ENCODE results near the gene PLXDC1.
"Not testable (repeated sequence)": the region's sequence is repeated elsewhere in the genome, so short reads cannot be mapped to it uniquely, and the experiment has no call there.

Gene PLXDC1

GRCh38 chr17:39170558-39170957, 19.1 kb upstream of the PLXDC1 start:
- no peaks in the 10 kb centered on the region for H3K9me3 ChIP-seq (ENCODE audit: insufficient read depth, low read length)
- TF ChIP-seq ZNF274 (IDR thresholded peaks at IDR 0.05; ENCODE audit: low read depth, low read length) = no peak
- TF ChIP-seq SUZ12 (IDR thresholded peaks at IDR 0.05; ENCODE audit: extremely low read depth, insufficient read depth, insufficient read length) = no peak
- TF ChIP-seq YY1 (IDR thresholded peaks at IDR 0.05; ENCODE audit: insufficient read depth, insufficient read length) = no peak
- peaks cover 25% of the 10 kb centered on the region for H3K4me1 ChIP-seq (ENCODE audit: insufficient read depth, insufficient read length)
- H3K36me3 ChIP-seq (ENCODE audit: insufficient read depth, insufficient read length, low read length) = peaks cover 12% of the 10 kb centered on the region
- no peak overlapping the region for H3K9ac ChIP-seq (ENCODE audit: insufficient read length, low read depth)
- H3K27me3 ChIP-seq (ENCODE audit: insufficient read depth, insufficient read length) = no peaks in the 10 kb centered on the region
- H3K4me3 ChIP-seq (ENCODE audit: insufficient read length, low read depth) = no peak overlapping the region
- DNase-seq (ENCODE audit: low read depth, low spot score) = no peak

GRCh38 chr17:39170109-39170508, 18.7 kb upstream of the PLXDC1 start:
- no peaks in the 10 kb centered on the region for H3K9me3 ChIP-seq (ENCODE audit: insufficient read depth, low read length)
- peaks cover 8% of the 10 kb centered on the region for H3K36me3 ChIP-seq (ENCODE audit: insufficient read depth, insufficient read length, low read length)
- H3K4me1 ChIP-seq (ENCODE audit: insufficient read depth, insufficient read length) = peaks cover 27% of the 10 kb centered on the region
- TF ChIP-seq ZNF274 (IDR thresholded peaks at IDR 0.05; ENCODE audit: low read depth, low read length) (no peak), SUZ12 (IDR thresholded peaks at IDR 0.05; ENCODE audit: extremely low read depth, insufficient read depth, insufficient read length) (no peak), YY1 (IDR thresholded peaks at IDR 0.05; ENCODE audit: insufficient read depth, insufficient read length) (no peak)
- no peak overlapping the region for H3K9ac ChIP-seq (ENCODE audit: insufficient read length, low read depth)
- H3K4me3 ChIP-seq (ENCODE audit: insufficient read length, low read depth) = no peak overlapping the region
- H3K27me3 ChIP-seq (ENCODE audit: insufficient read depth, insufficient read length) = no peaks in the 10 kb centered on the region
- no peak for DNase-seq (ENCODE audit: low read depth, low spot score)

- H3K4me3 ChIP-seq (ENCODE audit: insufficient read length, low read depth) = no peak overlapping the region
- H3K9ac ChIP-seq (ENCODE audit: insufficient read length, low read depth) = no peak overlapping the region
- H3K4me1 ChIP-seq (ENCODE audit: insufficient read depth, insufficient read length) = peaks cover 29% of the 10 kb centered on the region
- no peaks in the 10 kb centered on the region for H3K27me3 ChIP-seq (ENCODE audit: insufficient read depth, insufficient read length)
- no peaks in the 10 kb centered on the region for H3K9me3 ChIP-seq (ENCODE audit: insufficient read depth, low read length)
- no peak for DNase-seq (ENCODE audit: low read depth, low spot score)
- peaks cover 2% of the 10 kb centered on the region for H3K36me3 ChIP-seq (ENCODE audit: insufficient read depth, insufficient read length, low read length)
- TF ChIP-seq YY1 (IDR thresholded peaks at IDR 0.05; ENCODE audit: insufficient read depth, insufficient read length) = no peak
- no peak for TF ChIP-seq SUZ12 (IDR thresholded peaks at IDR 0.05; ENCODE audit: extremely low read depth, insufficient read depth, insufficient read length)
- no peak for TF ChIP-seq ZNF274 (IDR thresholded peaks at IDR 0.05; ENCODE audit: low read depth, low read length)
These were observed 18.1 kb upstream of the PLXDC1 start for GRCh38 chr17:39169518-39169917.

- H3K9me3 ChIP-seq (ENCODE audit: insufficient read depth, low read length) = no peaks in the 10 kb centered on the region
- DNase-seq (ENCODE audit: low read depth, low spot score) = no peak
- peaks cover 29% of the 10 kb centered on the region for H3K4me1 ChIP-seq (ENCODE audit: insufficient read depth, insufficient read length)
- H3K36me3 ChIP-seq (ENCODE audit: insufficient read depth, insufficient read length, low read length) = no peaks in the 10 kb centered on the region
- no peak for TF ChIP-seq ZNF274 (IDR thresholded peaks at IDR 0.05; ENCODE audit: low read depth, low read length)
- TF ChIP-seq SUZ12 (IDR thresholded peaks at IDR 0.05; ENCODE audit: extremely low read depth, insufficient read depth, insufficient read length) = no peak
- TF ChIP-seq YY1 (IDR thresholded peaks at IDR 0.05; ENCODE audit: insufficient read depth, insufficient read length) = no peak
- no peaks in the 10 kb centered on the region for H3K27me3 ChIP-seq (ENCODE audit: insufficient read depth, insufficient read length)
- no peak overlapping the region for H3K4me3 ChIP-seq (ENCODE audit: insufficient read length, low read depth)
- no peak overlapping the region for H3K9ac ChIP-seq (ENCODE audit: insufficient read length, low read depth)
These were observed 17.7 kb upstream of the PLXDC1 start for GRCh38 chr17:39169101-39169500.

- not testable (repeated sequence) for DNase-seq (ENCODE audit: low read depth, low spot score); H3K9ac ChIP-seq (ENCODE audit: insufficient read length, low read depth); H3K4me3 ChIP-seq (ENCODE audit: insufficient read length, low read depth); H3K36me3 ChIP-seq (ENCODE audit: insufficient read depth, insufficient read length, low read length); H3K9me3 ChIP-seq (ENCODE audit: insufficient read depth, low read length); H3K27me3 ChIP-seq (ENCODE audit: insufficient read depth, insufficient read length)
- H3K4me1 ChIP-seq (ENCODE audit: insufficient read depth, insufficient read length) = peaks cover 27% of the 10 kb centered on the region
These were observed 17.1 kb upstream of the PLXDC1 start for GRCh38 chr17:39168503-39168902.

GRCh38 chr17:39167476-39167875, 16.0 kb upstream of the PLXDC1 start:
- Histone ChIP-seq H3K4me1 (ENCODE audit: insufficient read depth, insufficient read length) (peaks cover 22% of the 10 kb centered on the region), H3K4me3 (ENCODE audit: insufficient read length, low read depth) (no peak overlapping the region), H3K9me3 (ENCODE audit: insufficient read depth, low read length) (no peaks in the 10 kb centered on the region), H3K36me3 (ENCODE audit: insufficient read depth, insufficient read length, low read length) (no peaks in the 10 kb centered on the region), H3K27me3 (ENCODE audit: insufficient read depth, insufficient read length) (no peaks in the 10 kb centered on the region), H3K9ac (ENCODE audit: insufficient read length, low read depth) (peak overlapping the region; percentile 0)
- TF ChIP-seq YY1 (IDR thresholded peaks at IDR 0.05; ENCODE audit: insufficient read depth, insufficient read length) = no peak
- TF ChIP-seq SUZ12 (IDR thresholded peaks at IDR 0.05; ENCODE audit: extremely low read depth, insufficient read depth, insufficient read length) = no peak
- no peak for DNase-seq (ENCODE audit: low read depth, low spot score)

GRCh38 chr17:39166437-39167335, 15.2 kb upstream of the PLXDC1 start:
- no peak overlapping the region for H3K9ac ChIP-seq (ENCODE audit: insufficient read length, low read depth)
- H3K36me3 ChIP-seq (ENCODE audit: insufficient read depth, insufficient read length, low read length) = no peaks in the 10 kb centered on the region
- peaks cover 22% of the 10 kb centered on the region for H3K4me1 ChIP-seq (ENCODE audit: insufficient read depth, insufficient read length)
- TF ChIP-seq YY1 (IDR thresholded peaks at IDR 0.05; ENCODE audit: insufficient read depth, insufficient read length) (no peak), ZNF274 (IDR thresholded peaks at IDR 0.05; ENCODE audit: low read depth, low read length) (no peak), SUZ12 (IDR thresholded peaks at IDR 0.05; ENCODE audit: extremely low read depth, insufficient read depth, insufficient read length) (no peak)
- no peak for DNase-seq (ENCODE audit: low read depth, low spot score)
- peak overlapping the region; percentile 4 for H3K4me3 ChIP-seq (ENCODE audit: insufficient read length, low read depth)
- H3K27me3 ChIP-seq (ENCODE audit: insufficient read depth, insufficient read length) = no peaks in the 10 kb centered on the region
- H3K9me3 ChIP-seq (ENCODE audit: insufficient read depth, low read length) = no peaks in the 10 kb centered on the region

All from NT2/D1 (cell line).